ENCODE results near the gene SELENOV.

SELENOV gene

DNA sequence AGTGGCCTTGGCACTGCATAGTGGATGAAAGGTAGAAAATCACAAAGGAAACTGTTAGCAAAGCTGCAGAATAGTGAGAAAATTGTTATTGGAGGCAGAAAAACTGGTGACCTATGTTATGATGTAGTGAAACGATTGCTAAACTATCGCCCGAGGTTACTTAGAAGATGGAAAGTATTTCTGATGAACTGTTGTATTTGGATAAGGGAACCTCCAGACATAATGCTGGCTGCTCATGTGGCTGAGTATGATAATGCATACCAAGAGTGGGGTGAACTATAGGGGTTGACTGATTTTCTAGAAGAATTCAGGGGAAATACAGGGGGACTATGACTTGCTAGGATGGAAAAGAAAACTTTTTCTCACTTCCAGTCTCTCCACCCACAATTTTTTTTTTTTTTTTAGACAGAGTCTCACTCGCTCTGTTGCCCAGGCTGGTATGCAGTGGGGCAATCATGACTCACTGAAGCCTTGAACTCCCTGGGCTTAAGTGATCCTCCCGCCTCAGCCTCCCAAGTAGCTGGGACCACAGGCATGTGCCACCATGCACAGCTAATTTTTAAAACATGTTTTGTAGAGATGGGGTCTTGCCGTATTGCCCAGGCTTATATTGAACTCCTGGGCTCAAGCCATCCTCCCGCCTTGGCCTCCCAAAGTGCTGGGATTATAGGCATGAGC is 29.4 kb downstream of the SELENOV start:
- no peak overlapping the region for H2BK5ac ChIP-seq (ENCODE audit: low read depth, low read length, poor library complexity)
- no peak overlapping the region for H3K23ac ChIP-seq (ENCODE audit: low read length)
- H3K9ac ChIP-seq (ENCODE audit: low read length), result no peak overlapping the region
- no peak overlapping the region for H3K14ac ChIP-seq (ENCODE audit: low read length)
- no peak overlapping the region for H2BK120ac ChIP-seq (ENCODE audit: insufficient read depth, low read length, poor library complexity)
- no peak overlapping the region for H3K4me3 ChIP-seq (ENCODE audit: low read depth, low read length)
- no peaks in the 10 kb centered on the region for H3K36me3 ChIP-seq (ENCODE audit: control insufficient read depth in 1 of 2, insufficient read depth in 2 of 2, low read length in 2 of 2)
- no peak overlapping the region for H2AFZ ChIP-seq (ENCODE audit: insufficient read depth, low read length, poor library complexity)
- H3K4me2 ChIP-seq (ENCODE audit: low read length), result no peak overlapping the region
- no peaks in the 10 kb centered on the region for H3K9me3 ChIP-seq (ENCODE audit: insufficient read depth, low read depth, low read length)
- WGBS (ENCODE audit: extremely low coverage, insufficient coverage, insufficient read length), result no CpG with 5 or more reads among the region's 7 CpGs
- peaks cover 2% of the 10 kb centered on the region for H3K79me2 ChIP-seq (ENCODE audit: control insufficient read depth, insufficient read depth, low read length, poor library complexity)
- H3K4me1 ChIP-seq (ENCODE audit: control insufficient read depth in 1 of 2, insufficient read depth in 2 of 2, low read length in 2 of 2), result no peaks in the 10 kb centered on the region
- no peak overlapping the region for H3K4ac ChIP-seq (ENCODE audit: low read depth, low read length)
- H2BK12ac ChIP-seq (ENCODE audit: low read length), result no peak overlapping the region
- H3K27me3 ChIP-seq (ENCODE audit: insufficient read depth, low read length), result no peaks in the 10 kb centered on the region
- H3K79me1 ChIP-seq (ENCODE audit: low read length), result peaks cover 5% of the 10 kb centered on the region
- H3K18ac ChIP-seq (ENCODE audit: low read length), result no peak overlapping the region
- DNase-seq, result peak; percentile 85 to 95
- no peak overlapping the region for H3K27ac ChIP-seq (ENCODE audit: low read depth, low read length)
- no peak overlapping the region for H4K8ac ChIP-seq (ENCODE audit: low read depth, low read length)
- no peak overlapping the region for H4K91ac ChIP-seq (ENCODE audit: low read depth, low read length)
- H2AK5ac ChIP-seq (ENCODE audit: low read length), result no peak overlapping the region
- no peak overlapping the region for H4K12ac ChIP-seq (ENCODE audit: low read depth, low read length)

- Histone ChIP-seq H4K91ac (ENCODE audit: low read depth, low read length) (no peak overlapping the region), H3K79me1 (ENCODE audit: low read length) (peaks cover under 1% of the 10 kb centered on the region), H3K27me3 (ENCODE audit: insufficient read depth, low read length) (no peaks in the 10 kb centered on the region), H3K4me3 (ENCODE audit: low read depth, low read length) (no peak overlapping the region), H4K12ac (ENCODE audit: low read depth, low read length) (no peak overlapping the region), H3K4me2 (ENCODE audit: low read length) (no peak overlapping the region), H2AK5ac (ENCODE audit: low read length) (no peak overlapping the region), H3K79me2 (ENCODE audit: control insufficient read depth, insufficient read depth, low read length, poor library complexity) (no peaks in the 10 kb centered on the region), H3K18ac (ENCODE audit: low read length) (no peak overlapping the region), H3K4me1 (ENCODE audit: control insufficient read depth in 1 of 2, insufficient read depth in 2 of 2, low read length in 2 of 2) (no peaks in the 10 kb centered on the region), H3K23ac (ENCODE audit: low read length) (no peak overlapping the region), H3K27ac (ENCODE audit: low read depth, low read length) (no peak overlapping the region), H2BK120ac (ENCODE audit: insufficient read depth, low read length, poor library complexity) (no peak overlapping the region), H2BK5ac (ENCODE audit: low read depth, low read length, poor library complexity) (no peak overlapping the region), H2AFZ (ENCODE audit: insufficient read depth, low read length, poor library complexity) (no peak overlapping the region), H2BK12ac (ENCODE audit: low read length) (no peak overlapping the region), H4K8ac (ENCODE audit: low read depth, low read length) (no peak overlapping the region), H3K4ac (ENCODE audit: low read depth, low read length) (no peak overlapping the region), H3K9me3 (ENCODE audit: insufficient read depth, low read depth, low read length) (no peaks in the 10 kb centered on the region), H3K14ac (ENCODE audit: low read length) (no peak overlapping the region), H3K9ac (ENCODE audit: low read length) (no peak overlapping the region), H3K36me3 (ENCODE audit: control insufficient read depth in 1 of 2, insufficient read depth in 2 of 2, low read length in 2 of 2) (no peaks in the 10 kb centered on the region)
- no peak for DNase-seq
- no CpG with 5 or more reads among the region's 1 CpG for WGBS (ENCODE audit: extremely low coverage, insufficient coverage, insufficient read length)
These were observed 30.0 kb downstream of the SELENOV start for GRCh38 chr19:39544911-39545310.

GRCh38 chr19:39546599-39546998 is 31.7 kb downstream of the SELENOV start:
- no peak overlapping the region for H2BK120ac ChIP-seq (ENCODE audit: insufficient read depth, low read length, poor library complexity)
- no peak overlapping the region for H3K23ac ChIP-seq (ENCODE audit: low read length)
- no peaks in the 10 kb centered on the region for H3K79me1 ChIP-seq (ENCODE audit: low read length)
- no peak overlapping the region for H3K14ac ChIP-seq (ENCODE audit: low read length)
- no peak overlapping the region for H3K18ac ChIP-seq (ENCODE audit: low read length)
- H2BK12ac ChIP-seq (ENCODE audit: low read length), result no peak overlapping the region
- no peak overlapping the region for H2AFZ ChIP-seq (ENCODE audit: insufficient read depth, low read length, poor library complexity)
- H3K36me3 ChIP-seq (ENCODE audit: control insufficient read depth in 1 of 2, insufficient read depth in 2 of 2, low read length in 2 of 2), result no peaks in the 10 kb centered on the region
- peak; percentile 66 to 80 for DNase-seq
- no peaks in the 10 kb centered on the region for H3K79me2 ChIP-seq (ENCODE audit: control insufficient read depth, insufficient read depth, low read length, poor library complexity)
- H4K12ac ChIP-seq (ENCODE audit: low read depth, low read length), result no peak overlapping the region
- no CpG with 5 or more reads among the region's 8 CpGs for WGBS (ENCODE audit: extremely low coverage, insufficient coverage, insufficient read length)
- H4K91ac ChIP-seq (ENCODE audit: low read depth, low read length), result no peak overlapping the region
- H2AK5ac ChIP-seq (ENCODE audit: low read length), result no peak overlapping the region
- H3K27me3 ChIP-seq (ENCODE audit: insufficient read depth, low read length), result no peaks in the 10 kb centered on the region
- H3K4me3 ChIP-seq (ENCODE audit: low read depth, low read length), result no peak overlapping the region
- H3K27ac ChIP-seq (ENCODE audit: low read depth, low read length), result no peak overlapping the region
- H3K9me3 ChIP-seq (ENCODE audit: insufficient read depth, low read depth, low read length), result no peaks in the 10 kb centered on the region
- no peak overlapping the region for H3K4ac ChIP-seq (ENCODE audit: low read depth, low read length)
- no peaks in the 10 kb centered on the region for H3K4me1 ChIP-seq (ENCODE audit: control insufficient read depth in 1 of 2, insufficient read depth in 2 of 2, low read length in 2 of 2)
- no peak overlapping the region for H4K8ac ChIP-seq (ENCODE audit: low read depth, low read length)
- H2BK5ac ChIP-seq (ENCODE audit: low read depth, low read length, poor library complexity), result no peak overlapping the region
- no peak overlapping the region for H3K4me2 ChIP-seq (ENCODE audit: low read length)
- H3K9ac ChIP-seq (ENCODE audit: low read length), result no peak overlapping the region

- Histone ChIP-seq H2AFZ (ENCODE audit: insufficient read depth, low read length, poor library complexity) (no peak overlapping the region), H3K79me1 (ENCODE audit: low read length) (no peaks in the 10 kb centered on the region), H3K18ac (ENCODE audit: low read length) (no peak overlapping the region), H3K9ac (ENCODE audit: low read length) (no peak overlapping the region), H3K4me3 (ENCODE audit: low read depth, low read length) (no peak overlapping the region), H3K23ac (ENCODE audit: low read length) (no peak overlapping the region), H3K9me3 (ENCODE audit: insufficient read depth, low read depth, low read length) (no peaks in the 10 kb centered on the region), H2BK120ac (ENCODE audit: insufficient read depth, low read length, poor library complexity) (no peak overlapping the region), H2BK5ac (ENCODE audit: low read depth, low read length, poor library complexity) (no peak overlapping the region), H3K4ac (ENCODE audit: low read depth, low read length) (no peak overlapping the region), H4K8ac (ENCODE audit: low read depth, low read length) (no peak overlapping the region), H3K14ac (ENCODE audit: low read length) (no peak overlapping the region), H3K4me1 (ENCODE audit: control insufficient read depth in 1 of 2, insufficient read depth in 2 of 2, low read length in 2 of 2) (no peaks in the 10 kb centered on the region), H3K4me2 (ENCODE audit: low read length) (no peak overlapping the region), H3K27ac (ENCODE audit: low read depth, low read length) (no peak overlapping the region), H2BK12ac (ENCODE audit: low read length) (no peak overlapping the region), H3K79me2 (ENCODE audit: control insufficient read depth, insufficient read depth, low read length, poor library complexity) (no peaks in the 10 kb centered on the region), H2AK5ac (ENCODE audit: low read length) (no peak overlapping the region), H3K36me3 (ENCODE audit: control insufficient read depth in 1 of 2, insufficient read depth in 2 of 2, low read length in 2 of 2) (no peaks in the 10 kb centered on the region), H4K12ac (ENCODE audit: low read depth, low read length) (no peak overlapping the region), H3K27me3 (ENCODE audit: insufficient read depth, low read length) (no peaks in the 10 kb centered on the region), H4K91ac (ENCODE audit: low read depth, low read length) (no peak overlapping the region)
- DNase-seq, result no peak
- WGBS (ENCODE audit: extremely low coverage, insufficient coverage, insufficient read length), result no CpG with 5 or more reads among the region's 5 CpGs
These were observed 35.3 kb downstream of the SELENOV start for GRCh38 chr19:39550197-39550596.

Data from trophoblast cell (in vitro differentiated cells and primary cell).